Uterus (tissue), 4 donors: ENCODE data around the gene ING1. TPM values are rescaled to one million over a fixed set of nuclear protein-coding genes. Genes with fewer than 3 reads are reported as not detected.

Experiments
- DNase-seq, 2 donors: peaks; one replicate each; pipeline ENCODE4 v3.0.0-alpha.2; 2019 to 2020
- H3K27ac ChIP-seq, 2 donors: fragments of 200-600 bp; sonication (generic); 1 replicate in 1 of 2; 2 replicates in 1 of 2; pipeline ENCODE4 v1.5.1; 2016 to 2018
- H3K27me3 ChIP-seq, 2 donors: fragments of 200-600 bp; sonication (generic); one replicate each; pipeline ENCODE4 v1.5.1; 2018 to 2019; ENCODE audit warnings: control low read depth in 1 of 2
- H3K36me3 ChIP-seq, 2 donors: fragments of 200-600 bp; sonication (generic); one replicate each; pipeline ENCODE4 v1.5.1; 2019; ENCODE audit warnings: control low read depth in 1 of 2
- H3K4me1 ChIP-seq, 2 donors: fragments of 200-600 bp; sonication (generic); one replicate each; pipeline ENCODE4 v1.5.1; 2018 to 2019; ENCODE audit warnings: control low read depth in 1 of 2
- H3K4me3 ChIP-seq, 2 donors: fragments of 200-600 bp; sonication (generic); 1 replicate in 1 of 2; 2 replicates in 1 of 2; pipeline ENCODE4 v1.5.1; 2018 to 2019; ENCODE audit warnings: mild to moderate bottlenecking in 1 of 2
- H3K9me3 ChIP-seq, 2 donors: fragments of 200-600 bp; sonication (generic); one replicate each; pipeline ENCODE4 v1.5.1; 2019; ENCODE audit warnings: control low read depth in 1 of 2
- CTCF ChIP-seq, 4 experiments: fragments of 200-600 bp in 2 of 4; fragments of 450-650 bp in 2 of 4; sonication (generic) in 2 of 4; IDR thresholded peaks; one replicate each; pipeline ENCODE4 v1.5.1; 2016 to 2019; ENCODE audit warnings: antibody characterized with exemption in 4 of 4, mild to moderate bottlenecking in 2 of 4, moderate library complexity in 1 of 4
- POLR2A ChIP-seq, 2 donors: fragments of 450-650 bp; IDR thresholded peaks; one replicate each; pipeline ENCODE4 v1.6.1; 2016; ENCODE audit warnings: antibody characterized with exemption in 2 of 2, mild to moderate bottlenecking in 1 of 2, moderate library complexity in 1 of 2
- intact Hi-C: fragments of 100-400 bp; cut with DNase I; formaldehyde crosslinking; loops from one replicate; pipeline ENCODE4 v1.15.1; 2023; ENCODE audit warnings: low total_unique reads
- total RNA-seq, 4 donors: library from RNA; depleted of rRNA in 3 of 4; stranded (reverse); fragments of >200 nt in 3 of 4; gene quantifications; one replicate each; pipeline versions ENCODE4 v1.1.0 to v1.2.4, GENCODE V29; 2014 to 2023
- donor health status: DM: yes; HTN: yes; CAD: no.

Gene ING1
- total RNA-seq, 4 donors from 2014 or later = 10.2 to 28.1 (median 19.5) TPM

- H3K27me3 ChIP-seq = no peaks in the 10 kb centered on the region
- peaks cover 7 to 9% of the 10 kb centered on the region in 2 donors for H3K4me1 ChIP-seq
- DNase-seq = no peak
- no peaks in the 10 kb centered on the region for H3K36me3 ChIP-seq
- H3K9me3 ChIP-seq = no peaks in the 10 kb centered on the region
- intact Hi-C loops = no loop called here
- TF ChIP-seq CTCF (IDR thresholded peaks at IDR 0.05) = no peak
- peak overlapping the region; percentile 69 to 71 for H3K4me3 ChIP-seq
- H3K27ac ChIP-seq = peak overlapping the region; percentile 73 to 82
Observed at GRCh38 chr13:110706570-110707372, 6.7 kb upstream of the ING1 start.

GRCh38 chr13:110712081-110712848, 1.2 kb upstream of the ING1 start:
- TF ChIP-seq CTCF (IDR thresholded peaks at IDR 0.05) (no peak), POLR2A (IDR thresholded peaks at IDR 0.05) (peak; percentile 72 to 89)
- peaks cover 0 to 6% of the 10 kb centered on the region in 2 donors for H3K4me1 ChIP-seq
- peak overlapping the region; percentile 99 for H3K27ac ChIP-seq
- no peaks in the 10 kb centered on the region for H3K36me3 ChIP-seq
- intact Hi-C loops = loop anchor here (10.0 kb wide), 1 partner anchor 203 kb away; the partner anchor contains the start of gene ANKRD10
- H3K9me3 ChIP-seq = no peaks in the 10 kb centered on the region
- H3K4me3 ChIP-seq = peak overlapping the region; percentile 80 to 84
- peak; percentile 84 to 85 for DNase-seq
- no peaks in the 10 kb centered on the region for H3K27me3 ChIP-seq

- TF ChIP-seq CTCF (IDR thresholded peaks at IDR 0.05) (peak in 1 of 4 experiments; percentile 16), POLR2A (IDR thresholded peaks at IDR 0.05) (peak; percentile 79 to 95)
- Histone ChIP-seq H3K4me1 (peaks cover under 1 to 6% of the 10 kb centered on the region in 2 donors), H3K4me3 (peak overlapping the region; percentile 80 to 92), H3K36me3 (no peaks in the 10 kb centered on the region), H3K9me3 (no peaks in the 10 kb centered on the region), H3K27ac (peak overlapping the region; percentile 99), H3K27me3 (no peaks in the 10 kb centered on the region)
- intact Hi-C loops = loop anchor here (10.0 kb wide), 1 partner anchor 202 kb away; the partner anchor contains the start of gene ANKRD10
- DNase-seq = peak; percentile 100
Observed at GRCh38 chr13:110712849-110713641, 455 bp upstream of the ING1 start.

- H3K9me3 ChIP-seq = no peaks in the 10 kb centered on the region
- peak overlapping the region; percentile 80 to 92 for H3K4me3 ChIP-seq
- H3K36me3 ChIP-seq = no peaks in the 10 kb centered on the region
- H3K4me1 ChIP-seq = peaks cover 3 to 6% of the 10 kb centered on the region in 2 donors
- H3K27me3 ChIP-seq = no peaks in the 10 kb centered on the region
- TF ChIP-seq POLR2A (IDR thresholded peaks at IDR 0.05) (no peak), CTCF (IDR thresholded peaks at IDR 0.05) (no peak)
- H3K27ac ChIP-seq = peak overlapping the region; percentile 99
- intact Hi-C loops = loop anchor here (10.0 kb wide), 1 partner anchor 201 kb away; the partner anchor contains the start of gene ANKRD10
- DNase-seq = peak; percentile 59 to 62
Observed at GRCh38 chr13:110713981-110714796, 689 bp downstream of the ING1 start.
